ENCODE results near the gene SERPINE2.

SERPINE2 gene

DNA sequence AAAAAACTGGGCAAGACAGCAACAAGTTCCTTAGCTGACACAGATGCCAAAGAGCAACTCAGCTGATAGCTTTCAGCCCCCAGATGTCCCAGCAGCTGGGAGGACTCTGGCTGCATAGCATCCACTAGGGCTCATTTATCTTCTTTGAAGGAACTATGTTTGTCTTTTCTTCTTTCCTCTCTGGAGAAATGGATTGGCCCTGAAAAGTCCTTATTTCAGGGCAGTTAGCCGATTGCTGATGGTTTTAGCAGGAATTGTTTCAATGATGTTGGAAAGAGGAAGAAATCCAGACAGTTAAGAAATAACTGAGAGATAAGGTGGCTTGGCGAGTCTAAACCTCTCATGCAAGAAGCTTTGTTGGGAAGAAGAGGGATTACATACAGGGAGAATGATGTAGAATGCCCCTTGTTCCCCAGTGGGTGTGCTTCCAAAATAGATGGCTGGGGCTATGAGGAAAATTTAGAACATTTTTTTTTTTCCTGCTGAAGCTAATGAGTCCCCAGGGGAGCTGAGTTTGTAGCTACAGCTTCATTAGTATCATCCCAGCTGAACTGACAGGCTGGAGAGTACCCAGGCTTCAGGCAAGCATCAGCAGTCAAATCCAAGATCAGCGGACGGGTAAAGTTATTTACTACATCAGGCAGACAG, 33.6 kb upstream of the SERPINE2 start:
- FAIRE-seq, result no peak
- no peak for DNase-seq (ENCODE audit: insufficient read length)
- no peak for TF ChIP-seq POLR2A (IDR thresholded peaks at IDR 0.05; ENCODE audit: low read depth, low read length)
- no peak for TF ChIP-seq TAF1 (IDR thresholded peaks at IDR 0.05; ENCODE audit: borderline replicate concordance, low read depth, low read length)
- no peak for TF ChIP-seq POLR2AphosphoS5 (IDR thresholded peaks at IDR 0.05; ENCODE audit: low read depth, low read length)

DNA sequence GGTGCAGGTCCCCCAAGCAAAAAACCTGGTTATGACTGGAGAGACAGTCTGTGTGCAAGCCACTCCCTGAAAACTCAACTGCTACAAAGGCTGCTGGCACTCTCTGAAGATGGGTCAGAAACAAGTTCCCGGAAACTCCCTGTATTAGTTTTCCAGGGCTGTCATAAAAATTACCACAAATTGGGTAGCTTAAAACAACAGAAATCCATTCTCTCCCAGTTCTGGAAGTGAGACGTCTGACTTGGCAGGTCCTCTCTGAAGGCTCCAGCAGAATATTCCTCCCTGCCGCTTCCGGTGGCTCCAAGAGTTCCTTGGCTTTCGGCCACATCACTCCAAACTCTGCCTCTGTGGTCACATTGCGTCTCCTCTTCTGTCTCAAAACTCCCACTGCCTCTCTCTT, 30.1 kb upstream of the SERPINE2 start:
- TF ChIP-seq TAF1 (IDR thresholded peaks at IDR 0.05; ENCODE audit: borderline replicate concordance, low read depth, low read length), result no peak
- no peak for TF ChIP-seq POLR2A (IDR thresholded peaks at IDR 0.05; ENCODE audit: low read depth, low read length)
- DNase-seq (ENCODE audit: insufficient read length) (no peak), FAIRE-seq (no peak)

DNA sequence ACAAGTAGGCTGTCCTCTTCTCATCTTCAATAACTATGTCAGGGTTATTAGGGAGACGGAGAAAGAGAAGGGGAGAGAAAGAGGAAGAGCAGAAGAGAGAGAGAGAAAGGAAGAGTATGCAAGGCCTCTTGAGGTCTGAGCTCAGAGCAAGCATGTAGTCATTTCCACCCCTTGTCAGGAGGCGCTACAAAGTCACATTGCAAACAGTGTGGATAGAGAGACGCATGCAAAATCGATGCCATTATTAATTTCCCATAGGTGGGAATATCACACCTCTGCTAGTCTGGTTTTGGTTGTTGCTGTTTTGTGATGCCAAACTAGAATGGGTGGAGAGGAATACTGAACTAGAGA, 24.2 kb upstream of the SERPINE2 start:
- FAIRE-seq, result no peak
- TF ChIP-seq TAF1 (IDR thresholded peaks at IDR 0.05; ENCODE audit: borderline replicate concordance, low read depth, low read length), result no peak
- TF ChIP-seq POLR2A (IDR thresholded peaks at IDR 0.05; ENCODE audit: low read depth, low read length), result no peak
- no peak for TF ChIP-seq POLR2AphosphoS5 (IDR thresholded peaks at IDR 0.05; ENCODE audit: low read depth, low read length)
- DNase-seq (ENCODE audit: insufficient read length), result no peak

DNA sequence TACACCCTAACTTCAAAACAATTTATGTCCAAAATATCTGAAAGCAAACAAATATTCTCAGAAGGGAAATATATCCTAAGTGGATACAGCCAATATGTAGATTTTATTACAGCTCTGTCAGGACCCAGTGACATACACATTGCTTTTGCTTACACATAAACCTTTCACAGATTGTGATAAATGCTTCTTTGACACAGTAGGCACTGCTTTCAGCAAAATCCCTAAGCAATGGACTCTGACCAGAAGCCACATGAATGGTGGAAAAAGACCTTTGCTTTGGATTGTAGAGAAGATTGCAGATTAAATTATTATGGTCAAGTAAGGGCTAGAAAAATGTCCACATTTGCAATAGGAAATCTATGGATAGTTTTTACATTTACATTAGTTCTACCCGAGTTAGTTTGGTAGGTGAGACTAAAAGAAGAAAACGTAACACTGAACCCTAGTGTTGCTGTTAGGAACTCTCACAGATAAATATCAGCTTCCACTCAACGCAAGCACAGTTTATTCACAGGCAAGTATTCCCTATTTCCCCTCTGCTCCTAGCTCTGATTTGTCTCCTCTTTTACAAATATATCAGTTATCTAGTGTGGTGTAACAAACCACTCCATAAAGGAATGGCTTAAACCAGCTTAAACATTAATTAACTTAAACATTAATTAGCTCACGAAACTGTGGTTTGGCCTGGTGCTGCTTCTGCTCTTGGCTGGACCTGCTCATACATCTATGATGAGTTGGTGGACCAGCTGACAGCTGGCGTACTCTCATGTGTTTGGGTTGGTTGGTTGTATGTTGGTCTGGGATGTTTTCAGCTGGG, 23.6 kb upstream of the SERPINE2 start:
- TF ChIP-seq POLR2A (IDR thresholded peaks at IDR 0.05; ENCODE audit: low read depth, low read length) (no peak), POLR2AphosphoS5 (IDR thresholded peaks at IDR 0.05; ENCODE audit: low read depth, low read length) (no peak), TAF1 (IDR thresholded peaks at IDR 0.05; ENCODE audit: borderline replicate concordance, low read depth, low read length) (no peak)
- no peak for DNase-seq (ENCODE audit: insufficient read length)
- FAIRE-seq, result no peak

DNA sequence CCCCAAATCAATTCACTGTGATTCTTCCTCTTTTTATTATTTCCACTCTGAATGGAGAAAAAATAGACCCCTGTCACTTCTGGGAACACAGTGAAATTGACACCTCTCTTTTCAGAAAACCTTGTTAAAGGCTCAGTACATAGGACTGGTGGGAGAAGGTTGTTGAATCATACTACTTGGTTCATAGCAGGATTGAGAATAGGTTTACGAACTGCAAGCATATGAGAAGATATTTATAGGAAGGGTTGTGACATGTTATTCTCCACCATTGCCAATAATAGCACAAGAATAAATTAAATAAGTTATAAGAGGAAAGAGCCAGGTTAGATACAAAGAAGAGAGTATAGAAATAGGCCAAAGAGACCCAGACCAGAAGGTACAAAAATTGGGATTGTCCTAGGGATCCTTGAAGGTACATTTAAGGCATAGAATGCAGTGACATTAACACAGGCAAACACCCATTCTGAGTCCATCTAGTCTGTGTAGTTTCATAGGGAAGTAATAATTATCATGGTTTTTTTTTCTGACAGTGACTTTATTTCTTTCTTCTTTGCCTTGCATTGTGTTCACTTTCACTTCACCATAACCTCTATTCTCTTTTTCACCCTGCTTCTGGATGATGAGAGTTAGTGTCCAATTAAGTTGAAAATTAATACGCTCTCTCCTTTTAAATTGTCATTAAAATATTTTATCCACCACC, 21.8 kb upstream of the SERPINE2 start:
- TF ChIP-seq POLR2A (IDR thresholded peaks at IDR 0.05; ENCODE audit: low read depth, low read length), result no peak
- no peak for TF ChIP-seq TAF1 (IDR thresholded peaks at IDR 0.05; ENCODE audit: borderline replicate concordance, low read depth, low read length)
- no peak for TF ChIP-seq POLR2AphosphoS5 (IDR thresholded peaks at IDR 0.05; ENCODE audit: low read depth, low read length)
- FAIRE-seq (no peak), DNase-seq (ENCODE audit: insufficient read length) (no peak)

DNA sequence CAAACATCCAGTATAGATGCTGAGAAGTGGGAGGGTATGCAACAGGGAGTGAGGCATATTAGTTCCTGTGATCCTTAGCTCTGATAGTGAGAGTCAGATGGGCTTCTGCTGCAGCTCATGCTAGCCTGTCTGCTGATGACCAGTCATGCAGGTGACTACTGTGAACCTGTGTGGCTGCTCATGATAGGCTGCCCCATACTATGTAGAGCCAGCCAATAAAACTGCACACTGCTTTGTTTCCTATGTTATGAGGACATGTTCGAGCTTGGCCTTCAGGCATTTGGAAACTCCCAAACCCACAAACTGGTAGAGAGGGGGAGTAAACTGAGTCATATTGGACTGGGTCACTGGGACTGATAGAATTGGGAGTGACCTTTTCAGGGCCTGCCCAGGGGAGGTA, 20.1 kb upstream of the SERPINE2 start:
- TF ChIP-seq POLR2AphosphoS5 (IDR thresholded peaks at IDR 0.05; ENCODE audit: low read depth, low read length) (no peak), POLR2A (IDR thresholded peaks at IDR 0.05; ENCODE audit: low read depth, low read length) (no peak), TAF1 (IDR thresholded peaks at IDR 0.05; ENCODE audit: borderline replicate concordance, low read depth, low read length) (no peak)
- FAIRE-seq, result no peak
- DNase-seq (ENCODE audit: insufficient read length), result no peak

DNA sequence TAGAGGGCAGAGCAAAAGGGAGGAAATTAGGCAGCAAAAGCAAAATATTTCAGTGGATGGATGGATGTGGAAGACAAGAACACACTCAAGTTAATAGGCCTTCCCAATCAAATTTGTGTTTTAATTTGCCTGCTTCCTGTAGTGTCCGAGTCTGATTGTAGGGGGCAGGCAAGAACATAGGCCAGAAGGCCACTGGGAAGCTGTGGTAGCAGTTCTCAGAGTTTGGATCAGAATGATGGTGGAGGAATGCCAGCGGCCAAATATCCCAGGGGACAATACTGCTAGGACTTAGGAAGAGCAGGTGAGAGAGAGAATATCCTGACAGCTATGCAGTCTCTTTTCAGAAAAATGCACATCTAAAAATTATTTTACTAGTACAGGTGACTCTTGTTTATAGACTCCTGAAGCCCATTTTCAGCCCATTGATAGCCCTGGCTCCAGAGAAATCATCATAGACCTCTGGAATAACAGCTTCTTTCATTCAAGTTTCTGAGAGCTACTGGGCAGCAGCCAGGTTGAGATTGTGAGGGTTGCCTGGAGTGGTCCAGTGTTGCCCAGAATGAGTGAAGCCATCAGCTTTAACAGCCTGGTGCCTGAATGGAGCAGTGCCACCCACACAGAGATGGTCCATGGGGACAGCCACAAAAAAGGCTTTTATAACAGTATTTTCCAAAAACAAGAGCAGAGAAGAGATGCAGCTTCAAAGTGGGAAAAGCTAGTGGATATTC, 19.1 kb upstream of the SERPINE2 start:
- no peak for DNase-seq (ENCODE audit: insufficient read length)
- no peak for FAIRE-seq
- TF ChIP-seq TAF1 (IDR thresholded peaks at IDR 0.05; ENCODE audit: borderline replicate concordance, low read depth, low read length) (no peak), POLR2AphosphoS5 (IDR thresholded peaks at IDR 0.05; ENCODE audit: low read depth, low read length) (no peak), POLR2A (IDR thresholded peaks at IDR 0.05; ENCODE audit: low read depth, low read length) (no peak)

GRCh38 chr2:224056889-224057288, 17.8 kb upstream of the SERPINE2 start:
- FAIRE-seq (no peak), DNase-seq (ENCODE audit: insufficient read length) (no peak)

DNA sequence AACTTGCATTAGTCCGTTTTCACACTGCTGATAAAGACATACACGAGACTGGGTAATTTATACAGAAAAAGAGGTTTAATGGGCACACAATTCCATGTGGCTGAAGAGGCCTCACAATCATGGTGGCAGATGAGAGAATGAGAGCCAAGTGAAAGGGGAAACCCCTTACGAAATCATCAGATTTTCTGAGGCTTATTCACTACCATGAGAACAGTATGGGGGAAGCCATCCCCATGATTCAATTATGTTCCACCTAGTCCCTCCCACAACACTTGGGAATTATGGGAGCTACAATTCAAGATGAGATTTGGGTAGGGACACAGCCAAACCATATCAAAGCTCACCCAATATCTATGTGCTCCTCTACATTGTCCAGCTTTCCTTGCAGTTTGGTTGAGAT, 16.0 kb upstream of the SERPINE2 start:
- FAIRE-seq (no peak), DNase-seq (ENCODE audit: insufficient read length) (no peak)
- TF ChIP-seq POLR2A (IDR thresholded peaks at IDR 0.05; ENCODE audit: low read depth, low read length), result no peak
- TF ChIP-seq TAF1 (IDR thresholded peaks at IDR 0.05; ENCODE audit: borderline replicate concordance, low read depth, low read length), result no peak
- no peak for TF ChIP-seq POLR2AphosphoS5 (IDR thresholded peaks at IDR 0.05; ENCODE audit: low read depth, low read length)

More at GRCh38 chr2:224056889-224057288, 17.8 kb upstream of the SERPINE2 start:
- TF ChIP-seq TAF1 (IDR thresholded peaks at IDR 0.05; ENCODE audit: borderline replicate concordance, low read depth, low read length), result no peak
- TF ChIP-seq POLR2A (IDR thresholded peaks at IDR 0.05; ENCODE audit: low read depth, low read length), result no peak
- TF ChIP-seq POLR2AphosphoS5 (IDR thresholded peaks at IDR 0.05; ENCODE audit: low read depth, low read length), result no peak

GRCh38 chr2:224046752-224047151, 7.7 kb upstream of the SERPINE2 start:
- no peak for FAIRE-seq
- no peak for TF ChIP-seq POLR2AphosphoS5 (IDR thresholded peaks at IDR 0.05; ENCODE audit: low read depth, low read length)
- TF ChIP-seq TAF1 (IDR thresholded peaks at IDR 0.05; ENCODE audit: borderline replicate concordance, low read depth, low read length), result no peak
- no peak for TF ChIP-seq POLR2A (IDR thresholded peaks at IDR 0.05; ENCODE audit: low read depth, low read length)
- no peak for DNase-seq (ENCODE audit: insufficient read length)

DNA sequence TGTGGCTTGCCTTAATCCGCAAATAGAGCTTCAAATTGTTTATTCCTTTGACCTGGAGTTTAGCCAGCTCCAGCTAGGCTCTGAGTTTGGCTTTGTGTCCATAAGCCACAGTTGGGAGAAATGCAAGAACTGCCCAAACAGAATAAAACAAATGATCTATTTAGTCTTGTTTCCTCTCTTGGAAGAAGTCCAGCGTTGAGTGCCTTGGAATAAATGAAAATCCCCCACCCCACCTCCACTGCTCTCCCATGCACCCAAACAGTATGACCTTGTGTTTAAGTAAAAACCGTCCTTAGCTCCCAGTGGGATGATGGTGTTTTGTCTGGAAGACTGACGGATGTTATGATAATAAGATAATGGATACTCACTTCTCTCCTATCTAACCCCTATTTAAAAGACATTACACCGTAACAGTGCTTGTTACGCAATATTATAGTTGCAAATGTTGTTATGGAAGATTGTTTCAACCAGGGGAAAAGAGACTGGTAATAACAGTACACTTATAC, 3.2 kb upstream of the SERPINE2 start:
- TF ChIP-seq POLR2A (IDR thresholded peaks at IDR 0.05; ENCODE audit: low read depth, low read length), result no peak
- no peak for DNase-seq (ENCODE audit: insufficient read length)
- FAIRE-seq, result no peak
